ENCODE data around the gene TOX2.

TOX2 gene

DNA sequence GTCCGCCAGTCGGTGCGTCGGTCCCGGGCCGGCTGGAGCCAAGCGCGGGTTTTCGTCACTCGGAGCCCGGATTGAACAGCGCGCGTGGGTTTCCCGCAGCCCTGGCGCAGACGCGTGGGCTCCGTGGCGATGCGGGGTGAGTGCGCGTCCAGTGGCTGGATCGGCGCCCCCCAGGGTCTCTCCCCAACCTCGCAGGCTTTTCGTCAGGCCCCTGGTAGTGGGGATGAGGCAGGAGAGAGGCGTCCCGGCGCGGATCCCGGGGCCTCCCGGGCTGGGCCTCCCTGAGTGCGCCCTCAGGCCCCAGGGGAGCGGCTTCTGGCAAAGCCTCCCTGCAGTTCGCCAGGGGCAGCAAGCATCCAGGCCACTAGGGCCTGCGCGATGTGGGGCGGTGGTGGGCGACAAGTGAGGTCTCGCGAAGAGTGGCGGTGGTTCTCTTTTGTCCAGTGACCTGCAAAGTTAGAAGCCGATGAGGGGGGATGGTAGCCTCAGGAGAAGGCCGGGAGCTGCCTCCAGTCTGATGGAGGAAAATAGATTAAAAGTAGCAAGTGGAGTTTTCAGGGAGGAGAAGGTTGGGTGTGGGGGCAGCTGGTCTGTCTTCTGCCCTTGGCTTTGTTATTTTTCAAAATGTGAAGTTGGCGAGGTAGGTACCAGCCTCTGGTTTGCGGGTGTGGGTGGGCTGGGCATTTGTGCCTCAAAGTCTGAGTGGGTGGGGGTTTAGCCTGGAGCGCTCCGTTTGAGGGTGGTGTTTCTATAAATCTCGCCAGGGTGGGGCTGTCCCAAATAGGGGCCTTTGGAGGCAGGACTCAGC is 1.6 kb downstream of the TOX2 start:
- no peak for DNase-seq

DNA sequence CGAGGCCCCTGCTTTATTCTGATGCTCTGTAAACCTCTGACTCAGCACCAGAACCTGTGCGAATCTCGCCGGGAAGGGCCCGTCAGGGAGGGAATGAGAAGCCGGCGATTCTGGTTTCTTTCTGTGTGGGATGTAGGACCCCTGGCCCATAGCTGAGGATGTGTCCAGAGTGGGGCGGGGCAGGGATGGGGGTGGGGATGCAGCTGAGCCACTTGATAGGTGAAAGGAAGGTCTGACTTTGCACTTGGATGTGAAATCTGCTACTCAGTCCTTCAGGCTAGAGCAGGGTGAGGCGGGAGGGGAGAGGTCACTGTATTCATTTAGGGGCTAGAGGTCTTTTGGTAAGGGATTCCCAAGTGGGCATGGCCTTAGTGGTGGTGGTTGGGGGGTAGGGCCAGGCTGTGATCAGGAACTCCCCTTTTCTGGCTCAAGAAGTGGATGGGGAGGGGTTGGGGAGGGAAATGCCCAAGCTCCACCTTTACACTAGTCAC is 2.3 kb downstream of the TOX2 start:
- DNase-seq: no peak

DNA sequence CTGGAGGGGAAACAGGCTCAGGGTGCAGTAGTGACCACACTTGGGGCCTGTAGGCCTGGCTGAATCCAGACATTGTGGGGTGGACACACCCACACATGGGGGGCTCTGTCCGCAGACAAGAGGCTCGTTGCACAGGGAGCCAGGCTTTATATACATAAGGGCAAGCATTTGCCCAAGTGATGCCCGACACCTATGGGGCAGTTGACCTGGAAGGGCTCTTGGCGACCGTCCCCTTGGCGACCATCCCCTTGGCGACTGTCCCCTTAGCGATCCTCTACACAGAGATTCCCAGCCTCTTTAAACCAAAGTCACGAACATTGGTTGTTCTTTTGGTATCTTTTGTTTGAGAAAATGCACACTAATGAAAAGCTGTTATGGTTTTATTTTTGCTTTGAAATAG is 2.7 kb downstream of the TOX2 start:
- DNase-seq: peak; percentile 11

DNA sequence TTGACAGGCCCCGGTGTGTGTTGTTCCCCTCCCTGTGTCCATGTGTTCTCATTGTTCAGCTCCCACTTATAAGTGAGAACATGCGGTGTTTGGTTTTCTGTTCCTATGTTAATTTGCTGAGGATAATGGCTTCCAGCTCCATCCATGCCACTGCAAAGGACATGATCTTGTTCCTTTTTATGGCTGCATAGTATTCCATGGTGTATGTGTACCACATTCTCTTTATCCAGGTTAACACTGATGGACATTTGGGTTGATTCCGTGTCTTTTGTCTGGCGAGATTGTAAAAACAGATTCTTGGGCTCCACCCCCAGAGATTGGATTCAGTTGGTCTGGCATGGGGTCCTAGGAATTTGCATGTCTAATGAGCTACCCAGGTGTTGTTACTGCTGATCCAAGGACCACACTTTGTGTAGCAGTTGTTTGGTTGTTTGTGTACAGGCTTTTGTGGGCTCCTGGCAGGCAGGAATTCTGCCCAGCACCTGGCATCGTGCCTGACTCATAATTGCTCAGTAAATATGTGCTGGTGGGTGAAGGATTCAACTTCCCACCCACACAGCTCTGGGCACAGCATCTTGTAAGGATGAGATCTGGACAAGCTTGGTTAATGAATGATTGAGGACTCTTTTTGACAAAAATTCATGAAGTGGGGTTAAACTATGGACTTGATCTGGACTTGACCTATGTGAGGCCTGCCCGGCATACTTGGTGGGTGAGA is 5.2 kb downstream of the TOX2 start:
- DNase-seq: peak; percentile 1

DNA sequence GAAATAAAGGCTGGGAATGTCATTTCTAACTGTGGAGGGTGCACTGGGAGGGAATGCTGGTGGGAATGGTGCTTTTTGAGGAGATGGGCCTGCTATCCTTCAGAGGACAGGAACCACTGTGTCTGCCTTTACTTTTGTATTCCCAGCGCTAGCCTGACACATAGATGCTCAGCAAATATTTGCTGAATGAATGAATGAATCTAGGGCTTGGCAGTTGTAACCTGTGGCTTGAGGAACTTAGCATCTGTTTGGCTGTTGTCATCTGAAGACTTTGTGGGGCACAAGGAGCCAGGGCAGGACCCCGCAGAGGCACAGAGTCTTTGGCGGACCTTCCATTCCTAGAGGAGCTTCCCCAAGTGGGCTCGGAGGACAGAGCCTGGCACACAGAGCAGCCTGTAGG is 6.1 kb downstream of the TOX2 start:
- no peak for DNase-seq

GRCh38 chr20:43921227-43921780 is 6.7 kb downstream of the TOX2 start:
- DNase-seq: no peak

GRCh38 chr20:43922614-43923013 is 8.0 kb downstream of the TOX2 start:
- no peak for DNase-seq

- no peak for DNase-seq
Observed at GRCh38 chr20:43923322-43923721, 8.7 kb downstream of the TOX2 start.

DNA sequence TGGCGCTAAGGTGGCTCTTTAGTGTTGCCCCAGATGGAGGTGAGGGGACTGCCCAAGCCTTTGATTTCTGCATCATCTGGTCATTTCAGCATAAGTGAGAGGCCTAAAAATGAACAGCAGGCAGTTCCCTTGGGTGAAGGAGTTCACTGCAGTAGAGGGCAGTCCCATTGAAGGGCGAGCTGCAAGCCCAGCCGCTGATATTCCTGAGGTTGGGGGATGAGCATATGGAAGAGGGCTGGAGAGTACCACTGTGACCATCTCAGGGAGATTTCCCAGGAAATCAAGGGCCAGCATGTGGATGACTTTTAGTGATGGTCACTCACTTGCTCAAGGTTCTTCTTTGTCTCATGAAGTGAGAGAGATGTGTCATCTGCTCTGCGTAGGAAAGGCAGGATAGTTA is 9.3 kb downstream of the TOX2 start:
- DNase-seq: no peak

DNA sequence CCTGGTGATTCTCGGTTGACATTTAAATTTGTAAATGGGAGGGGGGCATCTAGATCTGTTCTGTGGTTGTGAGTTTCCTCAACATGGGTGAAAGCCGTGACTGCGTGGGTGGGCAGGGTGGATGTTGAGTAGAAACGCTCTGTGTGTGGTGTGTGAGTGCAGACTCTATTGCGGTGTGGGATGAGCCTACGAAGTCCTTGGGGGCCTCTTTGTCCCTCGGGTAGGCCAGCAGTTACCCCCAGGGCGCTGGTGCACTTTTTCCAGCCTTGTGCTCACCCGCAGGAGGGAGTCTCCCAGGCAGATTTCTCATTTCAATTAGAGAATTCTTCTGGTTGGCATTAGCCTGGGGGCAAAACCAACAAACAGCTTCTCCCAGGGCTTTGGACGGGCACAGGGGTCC is 10.6 kb downstream of the TOX2 start:
- DNase-seq: no peak

GRCh38 chr20:43925801-43926200 is 11.1 kb downstream of the TOX2 start:
- peak; percentile 53 for DNase-seq

DNA sequence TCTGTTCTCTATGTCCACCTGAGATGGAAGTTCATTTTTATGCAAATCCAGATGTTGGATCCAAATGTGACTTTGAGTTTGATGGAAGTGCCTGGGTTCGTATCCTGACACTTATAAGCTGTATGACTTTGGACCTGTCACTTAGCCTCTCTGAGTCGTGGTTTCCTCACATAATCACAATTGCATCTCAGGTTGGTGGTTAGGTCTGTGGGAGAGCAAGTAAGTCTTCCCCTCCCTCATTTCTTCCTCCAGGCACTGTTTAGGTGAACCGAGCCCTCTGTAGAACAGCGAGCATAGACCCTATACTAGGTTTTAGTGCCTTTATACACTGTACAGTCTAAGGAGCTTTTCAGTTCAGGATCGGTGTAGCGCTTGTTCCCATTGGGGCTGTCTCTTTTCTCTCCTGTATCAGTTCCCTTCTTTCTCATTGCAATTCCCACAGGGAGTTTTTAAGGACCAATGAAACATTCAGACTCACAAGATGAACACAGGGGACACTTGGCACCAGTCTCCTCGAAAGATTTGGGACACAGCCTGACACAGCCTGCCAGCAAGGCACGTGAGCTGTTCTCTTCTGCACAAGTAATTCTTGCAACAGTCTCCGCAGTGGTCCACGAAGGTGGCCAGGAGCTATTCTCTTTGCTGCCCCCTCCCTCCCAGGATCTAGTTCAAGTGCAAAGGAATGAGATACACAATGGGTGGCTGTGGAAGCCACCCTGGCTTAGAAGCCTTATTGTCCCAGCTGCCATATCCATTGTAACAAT is 11.8 kb downstream of the TOX2 start:
- DNase-seq: no peak

DNA sequence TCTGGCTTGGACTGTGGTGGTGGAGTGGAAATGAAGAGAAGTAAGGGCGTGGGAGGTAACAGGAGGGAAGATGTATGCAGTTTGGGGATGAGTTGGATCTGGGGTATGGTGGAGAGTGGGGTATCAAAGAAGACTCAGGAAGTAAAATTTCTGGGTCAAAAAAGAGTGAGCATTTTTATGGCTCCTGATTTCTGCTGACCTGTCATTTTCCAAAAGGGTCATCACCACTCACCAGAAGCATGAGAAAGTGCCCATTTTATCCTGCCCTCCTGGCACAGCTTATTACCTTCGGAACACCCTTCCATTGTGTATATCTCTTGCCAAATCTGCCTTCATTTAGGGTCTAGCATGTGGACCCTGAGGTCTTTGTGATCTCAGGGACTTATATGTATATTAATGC is 17.3 kb downstream of the TOX2 start:
- DNase-seq: no peak

DNA sequence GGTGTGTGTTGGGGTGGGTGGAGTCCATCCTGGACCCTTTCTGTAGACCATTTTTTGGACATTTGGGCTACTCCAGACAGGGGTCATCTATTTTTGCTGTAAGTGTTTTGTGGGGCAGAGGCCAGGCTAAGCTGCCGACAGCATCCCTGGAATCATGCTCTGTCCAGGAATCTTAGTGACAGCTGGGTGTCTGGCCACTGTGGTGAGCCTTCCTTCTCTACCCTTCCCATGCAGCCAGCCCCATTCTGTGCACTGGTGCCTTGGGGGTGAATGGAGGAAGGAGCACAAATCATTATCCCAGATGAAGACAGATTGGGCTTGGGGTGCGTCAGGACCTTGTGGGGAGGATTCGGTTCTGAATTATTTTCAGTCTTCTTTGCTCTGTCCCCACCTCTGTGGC is 20.2 kb downstream of the TOX2 start:
- DNase-seq: no peak

- DNase-seq: no peak
Observed at GRCh38 chr20:43936104-43936770, 21.6 kb downstream of the TOX2 start.

DNA sequence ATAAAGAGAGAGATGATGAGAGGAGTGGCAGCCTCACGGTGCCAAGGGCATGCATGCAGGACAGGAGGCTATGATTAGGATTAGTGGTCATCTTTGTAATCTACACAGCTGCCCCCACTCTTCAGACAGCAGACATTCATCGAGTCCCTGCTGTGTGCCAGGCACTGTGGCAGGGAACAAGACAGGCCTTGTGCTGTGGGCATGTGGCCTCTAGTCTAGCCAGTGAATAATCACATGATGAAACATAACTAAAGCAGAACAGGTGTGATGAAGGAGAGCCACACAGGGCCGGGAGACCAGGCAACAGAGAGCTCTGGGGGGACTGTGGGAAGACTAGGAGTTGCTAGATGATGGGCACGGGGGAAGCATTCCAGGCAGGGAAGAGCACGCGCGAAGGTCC is 22.2 kb downstream of the TOX2 start:
- DNase-seq: no peak

GRCh38 chr20:43937591-43937990 is 22.9 kb downstream of the TOX2 start:
- DNase-seq: no peak

DNA sequence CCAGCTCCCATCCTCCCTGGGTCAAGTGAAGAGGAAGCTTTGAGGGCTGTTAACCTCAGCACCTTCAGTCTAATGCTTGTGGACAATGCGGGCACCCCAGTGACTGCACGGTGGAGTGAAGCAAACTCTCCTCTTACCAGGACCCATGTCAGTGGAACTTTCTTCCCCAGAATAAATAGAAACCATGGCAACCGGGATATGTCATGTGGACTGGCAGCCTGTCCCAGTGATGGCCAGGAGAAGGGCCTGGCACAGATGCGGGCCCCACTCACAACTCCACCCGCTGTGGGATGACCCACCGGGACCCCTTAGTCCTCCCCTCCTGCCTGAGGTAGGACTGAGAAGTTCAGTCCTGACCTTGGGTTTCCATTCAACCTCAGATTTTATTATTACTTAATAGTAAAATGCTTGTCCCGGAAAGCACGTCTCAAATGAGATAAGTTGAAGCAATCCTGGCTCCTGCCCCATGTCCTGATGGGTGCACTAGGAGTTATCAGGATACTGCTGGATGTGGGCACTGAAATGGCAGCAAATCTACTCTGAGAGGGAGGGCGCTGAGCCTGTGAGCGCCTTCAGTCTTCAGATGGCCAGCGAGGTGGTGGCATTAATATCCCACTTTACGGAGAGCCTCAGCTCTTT is 23.5 kb downstream of the TOX2 start:
- DNase-seq: no peak

DNA sequence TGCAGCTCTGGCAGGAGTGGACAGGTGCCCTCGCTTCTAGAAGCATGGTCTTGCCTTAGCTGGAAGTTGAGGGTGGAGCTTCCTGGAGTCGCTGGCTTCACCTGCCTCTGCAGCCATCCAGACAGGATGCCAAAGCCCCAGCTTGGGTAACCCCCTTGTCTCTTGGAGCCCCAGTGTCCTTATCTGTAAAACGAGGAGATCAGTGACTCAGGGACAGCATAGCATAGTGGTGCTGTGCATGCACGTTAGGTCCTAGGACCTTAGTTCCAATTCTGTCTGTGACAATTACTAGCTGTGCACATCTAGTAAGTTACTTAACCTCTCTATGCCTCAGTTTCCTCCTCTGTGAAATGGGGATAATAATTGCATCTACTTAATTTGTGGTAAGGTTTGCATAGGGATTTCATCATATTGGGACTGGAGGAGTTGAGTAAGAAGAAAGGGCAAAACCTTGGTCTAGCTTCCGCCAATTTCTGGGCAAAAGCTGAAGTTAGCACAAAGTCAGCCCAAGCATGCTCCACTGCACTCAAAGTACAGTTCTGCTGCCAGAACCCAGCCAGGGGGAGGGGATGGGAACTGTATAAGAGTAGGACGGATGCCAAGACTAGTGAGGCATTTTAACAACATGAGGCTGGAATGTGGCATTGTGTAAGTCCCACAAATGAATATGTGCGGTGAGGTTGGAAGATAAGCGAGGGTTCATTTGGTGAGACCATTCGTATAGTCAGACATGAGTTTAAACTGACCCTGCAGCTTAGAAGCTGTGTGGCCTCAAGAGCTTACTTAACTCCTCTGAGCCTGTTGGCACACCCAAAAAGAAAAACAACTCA is 24.5 kb downstream of the TOX2 start:
- peak; percentile 74 for DNase-seq

DNA sequence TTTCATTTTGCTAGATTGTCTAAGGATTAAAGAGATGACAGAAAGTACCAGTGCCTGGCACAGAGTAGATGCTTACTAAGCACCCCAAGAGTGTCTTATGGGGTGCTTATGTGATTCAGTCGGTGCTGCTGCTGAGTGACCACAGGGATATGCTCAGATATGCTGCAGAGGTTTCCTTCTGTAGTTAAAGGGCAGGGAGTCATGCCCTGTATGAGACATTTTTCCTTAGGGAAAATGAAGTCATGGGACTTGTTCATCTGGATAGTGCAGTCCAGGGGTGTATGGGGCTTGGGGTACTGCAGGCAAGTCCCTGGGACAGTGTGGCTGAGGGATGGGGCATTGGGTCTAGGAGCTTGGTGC is 25.1 kb downstream of the TOX2 start:
- DNase-seq: no peak

DNA sequence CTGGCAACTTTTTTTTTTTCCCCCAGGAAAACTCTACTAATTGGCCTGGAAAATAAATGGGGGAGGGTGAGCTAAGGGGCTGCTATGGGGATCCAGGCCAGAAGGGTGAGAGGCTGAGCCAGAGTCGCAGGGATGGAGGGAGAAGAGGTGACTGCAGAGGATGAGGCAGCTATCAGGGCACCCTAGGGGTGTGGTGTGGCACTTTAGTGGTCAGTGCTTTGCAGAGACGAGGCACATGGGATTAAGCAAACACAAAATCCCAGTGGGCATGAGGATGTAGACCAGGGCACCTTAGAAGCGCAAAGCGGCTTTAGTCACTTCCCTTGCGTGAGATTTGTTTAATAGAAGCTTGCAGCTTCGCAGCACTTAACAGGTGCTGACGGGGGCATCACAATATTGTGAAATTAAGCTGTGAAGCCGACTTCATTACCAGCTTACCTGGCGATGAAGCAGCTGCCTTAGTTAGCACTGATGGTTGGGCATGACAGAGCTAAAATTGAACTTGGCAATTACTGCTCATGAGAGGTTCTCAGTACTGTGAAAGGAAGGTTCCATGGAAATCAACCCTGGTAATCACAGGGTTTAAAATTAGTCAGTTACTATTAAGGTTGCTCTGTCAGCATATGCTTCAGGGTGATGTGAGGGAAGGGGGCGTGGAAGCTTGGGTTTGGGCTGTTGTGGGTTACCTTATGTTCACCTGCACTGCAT is 26.0 kb downstream of the TOX2 start:
- DNase-seq: no peak

Data from femur (tissue), 1 donor.